HepG2 (cell line): ENCODE measurements around the gene SOWAHD. TPM values are rescaled to one million over a fixed set of nuclear protein-coding genes. Genes with fewer than 3 reads are reported as not detected.

Experiments used
- ARHGAP35 ChIP-seq: sonication (generic); formaldehyde crosslinking; IDR thresholded peaks from 2 replicates; pipeline ENCODE4 v1.9.0; 2022; ENCODE audit warnings: mild to moderate bottlenecking, inconsistent platforms, moderate library complexity, missing genetic modification reagents, borderline replicate concordance
- ATF3 ChIP-seq: sonication (generic); formaldehyde crosslinking; IDR thresholded peaks from 2 replicates; pipeline ENCODE4 v1.4.0; 2020; ENCODE audit warnings: missing genetic modification reagents
- DNMT1 ChIP-seq: sonication (generic); formaldehyde crosslinking; IDR thresholded peaks from 2 replicates; pipeline ENCODE4 v1.5.1; 2020; ENCODE audit warnings: mild to moderate bottlenecking, missing genetic modification reagents
- DPF2 ChIP-seq: sonication (generic); formaldehyde crosslinking; IDR thresholded peaks from 2 replicates; pipeline ENCODE4 v1.4.0; 2020; ENCODE audit warnings: mild to moderate bottlenecking, low read depth, missing genetic modification reagents, borderline replicate concordance
- HNRNPH1 ChIP-seq: fragments of 200-400 bp; formaldehyde crosslinking; optimal IDR thresholded peaks from 2 replicates; pipeline ENCODE3; 2017; ENCODE audit warnings: mild to moderate bottlenecking, low read depth, low read length
- KAT8 ChIP-seq: IDR thresholded peaks from 2 replicates; pipeline ENCODE4 v1.6.1; 2016; ENCODE audit warnings: missing genetic modification reagents, missing compliant biosample characterization
- MXD1 ChIP-seq: sonication (generic); formaldehyde crosslinking; IDR thresholded peaks from 2 replicates; pipeline ENCODE4 v1.4.0; 2020; ENCODE audit warnings: mild to moderate bottlenecking, missing genetic modification reagents
- MYNN ChIP-seq: sonication (generic); formaldehyde crosslinking; IDR thresholded peaks from 2 replicates; pipeline ENCODE4 v1.4.0; 2020; ENCODE audit warnings: mild to moderate bottlenecking, low read depth, missing genetic modification reagents
- MYPOP ChIP-seq: sonication (generic); formaldehyde crosslinking; IDR thresholded peaks from 2 replicates; pipeline ENCODE4 v1.8.1; 2023; ENCODE audit warnings: mild to moderate bottlenecking, moderate library complexity, missing genetic modification reagents
- TMF1 ChIP-seq: sonication (generic); formaldehyde crosslinking; IDR thresholded peaks from 2 replicates; pipeline ENCODE4 v1.8.1; 2022; ENCODE audit warnings: low read depth, missing genetic modification reagents
- ZFP62 ChIP-seq: sonication (generic); formaldehyde crosslinking; IDR thresholded peaks from 2 replicates; pipeline ENCODE4 v1.4.0; 2020; ENCODE audit warnings: missing genetic modification reagents
- ZNF318 ChIP-seq: sonication (generic); formaldehyde crosslinking; IDR thresholded peaks from 2 replicates; pipeline ENCODE4 v1.4.0; 2020; ENCODE audit warnings: mild to moderate bottlenecking, missing genetic modification reagents
- ZNF329 ChIP-seq: sonication (generic); formaldehyde crosslinking; IDR thresholded peaks from 2 replicates; pipeline ENCODE4 v1.9.0; 2021; ENCODE audit warnings: low read depth, mild to moderate bottlenecking, missing genetic modification reagents
- ZSCAN21 ChIP-seq: sonication (generic); formaldehyde crosslinking; IDR thresholded peaks from 2 replicates; pipeline ENCODE4 v1.8.0; 2022; ENCODE audit warnings: mild to moderate bottlenecking, missing genetic modification reagents, moderate library complexity, borderline replicate concordance
- ZSCAN30 ChIP-seq: sonication (generic); formaldehyde crosslinking; IDR thresholded peaks from 2 replicates; pipeline ENCODE4 v1.5.0; 2020; ENCODE audit warnings: mild to moderate bottlenecking, missing genetic modification reagents
- ZSCAN31 ChIP-seq: sonication (generic); formaldehyde crosslinking; IDR thresholded peaks from 2 replicates; pipeline ENCODE4 v1.5.0; 2020; ENCODE audit warnings: low read depth, mild to moderate bottlenecking, missing genetic modification reagents
- ZUFSP ChIP-seq: sonication (generic); formaldehyde crosslinking; IDR thresholded peaks from 2 replicates; pipeline ENCODE4 v1.9.0; 2021; ENCODE audit warnings: missing genetic modification reagents, mild to moderate bottlenecking, borderline replicate concordance
- polyA plus RNA-seq, 8 experiments: library from polyadenylated mRNA; depleted of rRNA in 3 of 8; stranded (reverse) in 7 of 8; unstranded in 1 of 8; fragments of >200 nt; fragmentation: Illumina TruSeq in 4 of 8; extraction: Trizol in 4 of 8; gene quantifications; 2 replicates each; pipeline versions ENCODE4 v1.2.1 to v1.2.3, GENCODE V29; 2011 to 2016; ENCODE audit warnings: low read depth in 4 of 8, missing spikeins in 1 of 8, mixed read lengths in 1 of 8; ENCODE audit not compliant: insufficient read depth in 1 of 8
- total RNA-seq, 5 experiments: library from RNA; depleted of rRNA; stranded (reverse); fragments of >200 nt; fragmentation: Illumina TruSeq; extraction: Trizol; gene quantifications; 2 replicates each; pipeline ENCODE4 v1.2.3, GENCODE V29; 2016; ENCODE audit warnings: low read depth in 1 of 5

The SOWAHD gene
- total and polyA plus RNA-seq, 2 of the 13 experiments (the other 11 are each of a cell fraction or from before 2014, with no cell fraction given) = 1.0 to 1.3 TPM

- no peak for TF ChIP-seq ATF3 (CRISPR knock-in tag)
- TF ChIP-seq ZSCAN30 (CRISPR knock-in tag) = no peak
- no peak for TF ChIP-seq ZNF318 (CRISPR knock-in tag)
- no peak for TF ChIP-seq KAT8 (CRISPR knock-in tag)
- TF ChIP-seq ZNF329 = no peak
- no peak; the same call in 1 of the 2 replicates for TF ChIP-seq ARHGAP35 (CRISPR knock-in tag)
- TF ChIP-seq MYPOP (CRISPR knock-in tag) = no peak
- TF ChIP-seq ZSCAN31 (CRISPR knock-in tag) = no peak
- peak; percentile 25; the same call in 1 of the 2 replicates for TF ChIP-seq DNMT1 (CRISPR knock-in tag)
- TF ChIP-seq HNRNPH1 = no peak
- no peak for TF ChIP-seq TMF1 (CRISPR knock-in tag)
- TF ChIP-seq MXD1 = no peak
- TF ChIP-seq MYNN (CRISPR knock-in tag) = no peak
- TF ChIP-seq ZFP62 (CRISPR knock-in tag) = no peak
- TF ChIP-seq ZUFSP (CRISPR knock-in tag) = no peak
- TF ChIP-seq DPF2 (CRISPR knock-in tag) = no peak
- TF ChIP-seq ZSCAN21 (CRISPR knock-in tag) = 0 out of 2 replicates have a peak, but pooled peaks have one; percentile 4
Observed at GRCh38 chrX:119757979-119758730, at the start of gene SOWAHD (continued).
